Measurements from ENCODE around the gene SRPK2.
"Not testable (repeated sequence)": the region's sequence is repeated elsewhere in the genome, so short reads cannot be mapped to it uniquely, and the experiment has no call there.

Gene SRPK2

GRCh38 chr7:105216786-105217185 lies 171.9 kb downstream of the SRPK2 start:
- DNase-seq = no peak

GRCh38 chr7:105215821-105216220 lies 172.9 kb downstream of the SRPK2 start:
- no peak for DNase-seq

GRCh38 chr7:105215182-105215581 lies 173.5 kb downstream of the SRPK2 start:
- DNase-seq = no peak

DNA sequence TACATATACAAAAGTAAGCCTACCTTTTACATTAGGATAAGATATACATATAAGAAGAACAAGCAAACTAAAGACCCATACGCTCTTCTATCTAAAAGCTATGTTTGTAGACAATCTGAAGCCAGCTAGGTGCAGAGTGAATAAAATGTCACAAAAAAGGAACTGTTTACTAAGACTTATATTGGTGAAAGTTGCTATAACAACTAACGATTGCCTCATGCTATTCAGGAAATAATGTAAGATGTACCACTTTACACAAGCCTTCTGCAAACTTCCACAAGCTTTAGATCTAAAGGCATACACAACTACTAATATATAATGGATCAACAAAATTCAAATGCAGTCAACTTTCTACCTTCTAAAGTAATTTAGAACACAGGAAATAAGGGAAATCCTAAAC lies 175.1 kb downstream of the SRPK2 start:
- DNase-seq = no peak

DNA sequence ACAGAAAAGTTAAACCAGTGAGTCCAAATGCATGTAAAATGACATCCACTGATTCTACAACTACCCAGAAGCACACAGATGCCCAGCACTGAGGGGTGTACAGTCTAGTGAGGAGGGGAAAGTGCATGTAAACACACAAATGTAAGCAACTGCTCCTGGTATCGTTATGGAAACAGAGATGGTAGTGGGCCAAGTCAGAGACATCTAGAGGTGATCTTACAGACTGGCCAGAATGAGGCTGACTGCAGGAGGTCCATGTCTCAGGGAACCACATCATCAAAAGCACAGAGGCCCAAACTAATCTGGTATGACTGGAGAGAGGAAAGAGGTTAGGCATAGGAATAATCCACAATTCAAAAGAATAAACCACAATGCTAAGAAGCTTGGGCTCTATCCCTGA lies 176.5 kb downstream of the SRPK2 start:
- no peak for DNase-seq

DNA sequence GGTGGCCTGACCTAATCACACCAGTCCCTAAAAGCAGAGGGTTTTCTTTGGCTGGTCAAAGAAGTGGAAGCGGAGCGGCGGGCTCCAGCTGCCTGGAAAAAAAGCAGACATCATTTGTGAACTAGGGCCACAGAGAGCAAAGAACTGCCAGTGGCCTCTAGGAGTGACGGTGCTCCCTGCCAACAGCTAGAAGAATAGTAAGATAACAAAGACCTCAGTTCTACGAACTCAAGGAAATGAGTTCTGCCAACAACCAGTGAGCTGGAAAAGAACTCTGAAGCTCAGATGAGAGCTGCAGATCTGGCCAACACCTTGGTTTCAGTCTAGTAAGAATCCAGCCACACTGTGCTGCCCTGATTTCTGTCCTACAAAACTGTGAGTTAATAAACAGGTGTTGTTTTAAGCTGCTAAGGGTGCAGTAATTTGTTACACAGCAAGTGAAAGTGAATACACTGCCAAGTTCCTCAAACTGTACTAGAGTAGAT lies 178.0 kb downstream of the SRPK2 start:
- no peak for DNase-seq

GRCh38 chr7:105209870-105210269 lies 178.9 kb downstream of the SRPK2 start:
- no peak for DNase-seq

GRCh38 chr7:105209433-105209832 lies 179.3 kb downstream of the SRPK2 start:
- DNase-seq = no peak

DNA sequence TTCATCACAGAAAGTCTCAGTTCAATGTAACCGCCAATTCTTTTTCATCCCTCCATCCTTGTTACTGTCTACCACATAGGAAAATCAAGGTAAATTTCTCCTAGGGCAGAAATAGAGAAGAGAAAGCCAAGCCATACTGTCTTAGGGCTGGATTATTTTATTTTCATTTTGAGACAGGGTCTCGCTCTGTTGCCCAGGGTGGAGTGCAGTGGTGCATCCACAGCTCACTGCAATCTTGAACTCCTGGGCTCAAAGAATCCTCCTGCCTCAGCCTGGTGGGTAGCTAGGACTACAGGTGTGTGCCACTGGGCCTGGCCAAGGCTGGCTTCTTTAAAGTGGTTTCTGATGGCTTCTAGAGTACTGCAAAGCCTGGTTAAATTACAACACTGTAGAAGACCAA lies 181.7 kb downstream of the SRPK2 start:
- no peak for DNase-seq

DNA sequence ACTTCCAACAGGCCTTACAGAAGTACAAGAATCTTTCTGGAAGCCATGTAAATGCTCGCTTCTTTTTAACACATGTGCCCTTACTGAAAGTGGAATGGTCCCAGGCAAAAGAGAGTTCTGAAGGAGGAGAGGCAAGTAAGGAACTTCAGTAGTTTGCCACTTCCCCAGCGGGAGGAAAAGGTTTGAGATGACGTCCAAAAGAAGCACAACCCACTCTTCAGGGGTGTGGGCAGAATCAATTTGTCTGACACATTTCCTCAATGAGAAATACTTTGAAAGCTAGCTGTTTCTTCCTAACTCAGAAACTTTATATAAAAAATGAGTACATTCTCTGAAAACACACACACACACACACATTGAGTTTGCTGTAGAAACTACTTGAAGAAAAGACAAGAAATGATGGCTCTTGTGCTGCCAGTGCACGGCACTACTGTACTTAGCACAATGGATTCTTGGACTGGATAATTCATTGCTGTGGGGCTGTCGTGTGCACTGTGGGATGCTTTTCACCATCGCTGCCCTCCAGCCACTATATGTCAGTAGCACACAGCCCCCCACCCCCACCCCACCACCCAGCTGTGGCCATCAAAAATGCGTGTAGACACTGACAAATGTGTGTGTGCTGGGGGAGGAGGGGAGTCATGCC lies 183.0 kb downstream of the SRPK2 start:
- DNase-seq = no peak

DNA sequence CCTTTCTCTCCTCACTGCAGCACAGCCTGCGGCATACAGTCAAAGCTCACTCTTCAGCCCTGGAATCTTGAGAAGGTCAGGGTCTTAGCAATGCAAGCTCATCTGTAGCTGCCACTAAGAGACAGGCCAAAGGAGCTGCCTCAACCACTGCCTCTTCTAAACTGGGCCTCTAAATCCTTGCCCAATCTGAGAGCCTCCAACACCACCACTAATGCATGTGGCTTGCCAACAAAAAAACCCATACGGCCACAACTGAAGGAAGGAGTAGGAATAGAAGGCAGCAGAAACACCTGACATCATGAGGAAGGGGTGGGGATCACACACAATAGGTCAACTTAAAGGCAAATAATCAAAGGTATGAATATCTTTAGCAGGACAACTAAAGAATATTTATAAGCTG lies 183.8 kb downstream of the SRPK2 start:
- DNase-seq = no peak

DNA sequence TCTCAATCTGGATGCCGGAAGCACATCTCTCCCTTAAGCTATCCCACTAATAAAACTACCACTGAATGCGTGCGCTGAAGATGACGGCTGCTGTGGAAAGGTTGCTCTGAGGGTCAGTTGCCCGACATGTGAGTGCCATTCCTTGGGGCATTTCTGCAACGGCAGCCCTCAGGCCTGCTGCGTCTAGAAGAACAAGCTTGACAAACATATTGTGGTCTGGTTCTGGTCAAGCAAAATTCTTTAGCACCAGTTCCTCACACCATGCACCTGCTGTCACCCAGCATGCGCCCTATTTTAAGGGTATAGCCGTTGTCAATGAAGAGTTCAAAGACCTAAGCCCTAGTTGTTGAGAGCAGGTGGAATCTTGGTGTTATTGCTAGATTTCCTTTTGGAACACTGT lies 184.2 kb downstream of the SRPK2 start:
- no peak for DNase-seq

DNA sequence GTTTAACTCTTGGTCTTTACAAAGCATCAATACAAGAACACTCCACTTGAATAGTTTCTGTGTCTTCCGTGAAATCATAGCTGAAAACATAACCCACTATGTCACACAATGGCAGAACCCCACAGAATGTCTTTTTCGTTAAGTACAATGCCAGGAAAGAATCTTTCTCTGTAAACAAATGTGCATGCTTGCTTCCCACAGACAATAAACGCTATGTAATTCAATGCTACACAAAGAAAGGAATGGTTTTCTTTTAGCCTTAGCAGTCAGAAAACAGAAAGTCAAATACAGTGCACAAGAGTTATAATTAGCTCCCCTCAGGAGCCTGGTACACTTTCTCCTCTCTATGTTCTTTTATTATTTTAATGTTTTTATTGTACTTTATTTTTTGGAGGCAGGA lies 186.1 kb downstream of the SRPK2 start:
- no peak for DNase-seq

GRCh38 chr7:105199386-105199785 lies 189.3 kb downstream of the SRPK2 start:
- no peak for DNase-seq

GRCh38 chr7:105198223-105198622 lies 190.5 kb downstream of the SRPK2 start:
- no peak for DNase-seq

DNA sequence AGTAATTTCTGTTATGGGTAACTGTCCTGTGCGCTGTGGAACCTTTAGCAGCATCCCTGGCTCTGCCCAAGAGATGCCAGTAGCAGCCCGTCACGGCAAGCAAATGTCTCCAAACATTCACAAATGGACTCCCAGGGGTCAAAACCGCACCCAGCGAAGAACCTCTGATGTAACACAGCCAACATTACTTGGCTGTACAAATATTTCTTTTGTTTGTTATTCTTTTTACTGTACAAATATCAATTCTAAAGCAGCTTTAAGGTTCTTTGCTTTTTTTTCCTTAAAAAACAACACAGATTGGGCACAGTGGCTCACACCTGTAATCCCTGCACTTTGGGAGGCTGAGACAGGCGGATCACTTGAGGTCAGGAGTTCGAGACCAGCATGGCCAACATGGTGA lies 192.2 kb downstream of the SRPK2 start:
- no peak for DNase-seq

- no peak for DNase-seq
These were observed 192.8 kb downstream of the SRPK2 start for GRCh38 chr7:105195891-105196290.

- DNase-seq = not testable (repeated sequence)
These were observed 193.8 kb downstream of the SRPK2 start for GRCh38 chr7:105194959-105195358.

DNA sequence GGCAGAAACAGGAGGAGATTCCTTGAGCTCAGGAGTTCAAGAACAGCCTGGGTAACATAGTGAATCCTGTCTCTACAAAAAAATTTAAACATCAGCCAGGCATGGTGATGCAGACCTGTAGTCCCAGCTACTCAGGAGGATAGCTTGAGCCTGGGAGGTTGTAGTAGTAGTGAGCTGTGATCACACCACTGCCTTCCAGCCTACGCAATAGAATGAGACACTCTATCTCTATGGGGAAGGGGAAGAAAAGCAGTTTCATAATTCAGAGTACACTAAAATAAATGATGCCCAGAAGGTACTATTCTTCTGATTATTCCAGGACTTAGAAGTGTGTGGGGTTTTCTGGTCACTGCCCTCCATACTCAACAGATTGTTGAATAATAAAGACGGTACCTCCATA lies 197.4 kb downstream of the SRPK2 start:
- DNase-seq = no peak

DNA sequence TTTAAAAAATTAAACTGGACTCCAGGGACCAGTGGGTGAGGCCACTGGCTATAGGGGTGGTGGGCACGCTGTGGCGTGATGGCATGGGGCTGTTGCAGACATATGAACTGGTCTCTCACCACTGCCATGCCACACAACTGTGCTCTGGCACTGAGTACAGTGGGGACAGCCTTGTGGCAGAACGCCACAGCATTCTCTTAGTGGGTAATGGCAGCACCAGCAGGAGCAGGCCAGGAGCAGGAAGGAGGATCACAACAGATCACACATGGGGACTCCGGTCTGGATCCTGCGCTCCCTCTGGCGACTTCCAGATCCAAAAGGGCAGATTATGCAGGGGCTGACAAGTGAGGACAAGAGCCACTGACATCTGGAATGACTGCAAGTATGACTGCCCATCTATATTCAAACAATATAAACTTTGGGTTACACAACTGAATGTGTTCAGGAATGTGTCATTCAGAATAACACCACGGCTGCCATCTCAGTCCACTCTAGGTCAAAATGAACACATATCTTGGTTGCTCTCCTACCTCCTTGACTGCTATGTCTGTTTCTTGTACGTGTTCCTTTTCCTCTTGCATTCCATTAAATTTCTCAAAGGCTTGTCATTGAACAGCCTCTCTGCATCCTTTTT lies 198.7 kb downstream of the SRPK2 start:
- DNase-seq = no peak

GRCh38 chr7:105188201-105188600 lies 200.5 kb downstream of the SRPK2 start:
- no peak for DNase-seq

- DNase-seq = no peak
These were observed 201.2 kb downstream of the SRPK2 start for GRCh38 chr7:105187302-105188169.

- no peak for DNase-seq
These were observed 203.3 kb downstream of the SRPK2 start for GRCh38 chr7:105185290-105186010.
